ENCODE measurements around the gene ZNG1E.
"Not testable (repeated sequence)": the region's sequence is repeated elsewhere in the genome, so short reads cannot be mapped to it uniquely, and the experiment has no call there.

GRCh38 chr9:65737096-65737564, 61.4 kb downstream of the ZNG1E start, which contains the start of gene FOXD4L4:
- TF ChIP-seq CTCF (conservative IDR thresholded peaks at IDR 0.05); EZH2 (IDR thresholded peaks at IDR 0.05; ENCODE audit: low read depth): not testable (repeated sequence)

All from PC-9 (cell line).